CD14-positive monocyte (primary cell): ENCODE measurements around the gene SLC38A9. TPM values are rescaled to one million over a fixed set of nuclear protein-coding genes. Genes with fewer than 3 reads are reported as not detected.

Experiments used
- DNase-seq, 3 donors: peaks; one replicate each; pipeline ENCODE4 v3.0.0-alpha.2; 2011 to 2022
- H2AFZ ChIP-seq: 2 replicates; pipeline ENCODE4 v1.6.0; 2012; ENCODE audit warnings: mild to moderate bottlenecking, low read depth, low read length, inconsistent platforms; ENCODE audit not compliant: insufficient read depth, poor library complexity, severe bottlenecking
- H3K27ac ChIP-seq, 2 donors: 1 replicate in 1 of 2; 2 replicates in 1 of 2; pipeline ENCODE4 v1.5.1; 2012 to 2013; ENCODE audit warnings: low read length in 2 of 2, control low read depth in 1 of 2, inconsistent platforms in 1 of 2, low read depth in 1 of 2, mild to moderate bottlenecking in 1 of 2
- H3K27me3 ChIP-seq, 2 donors: one replicate each; pipeline versions ENCODE4 v1.6.0 to v1.6.1; 2011 to 2013; ENCODE audit warnings: low read length in 2 of 2; ENCODE audit not compliant: control insufficient read depth in 2 of 2, insufficient read depth in 2 of 2
- H3K36me3 ChIP-seq, 2 donors: replicated peaks in 1 of 2; 1 replicate in 1 of 2; 2 replicates in 1 of 2; pipeline versions ENCODE4 v1.5.1 to v1.6.1; 2012 to 2013; ENCODE audit warnings: low read length in 2 of 2, control low read depth in 1 of 2, inconsistent platforms in 1 of 2, mild to moderate bottlenecking in 1 of 2; ENCODE audit not compliant: insufficient read depth in 2 of 2, control insufficient read depth in 1 of 2
- H3K4me1 ChIP-seq, 2 donors: 1 replicate in 1 of 2; 2 replicates in 1 of 2; pipeline versions ENCODE4 v1.5.1 to v1.6.1; 2012 to 2013; ENCODE audit warnings: low read length in 2 of 2, control low read depth in 1 of 2, inconsistent platforms in 1 of 2, mild to moderate bottlenecking in 1 of 2, moderate library complexity in 1 of 2; ENCODE audit not compliant: insufficient read depth in 2 of 2, control insufficient read depth in 1 of 2
- H3K4me2 ChIP-seq: replicated peaks from 2 replicates; pipeline ENCODE3; 2012; ENCODE audit warnings: low read length, moderate library complexity, mild to moderate bottlenecking; ENCODE audit not compliant: poor library complexity, severe bottlenecking; ENCODE audit errors: extremely low read depth
- H3K4me3 ChIP-seq, 3 experiments: fragments of 200-600 bp in 1 of 3; sonication (generic) in 1 of 3; replicated peaks in 1 of 3; 1 replicate in 2 of 3; 2 replicates in 1 of 3; pipeline ENCODE4 v1.5.1; 2011 to 2013; ENCODE audit warnings: low read length in 3 of 3, mild to moderate bottlenecking in 3 of 3, control low read depth in 2 of 3, low read depth in 2 of 3, inconsistent platforms in 1 of 3, moderate library complexity in 1 of 3
- H3K79me2 ChIP-seq: 2 replicates; pipeline ENCODE4 v1.6.0; 2012; ENCODE audit warnings: mild to moderate bottlenecking, control low read depth, inconsistent platforms, low read length, moderate library complexity; ENCODE audit not compliant: insufficient read depth
- H3K9ac ChIP-seq: 2 replicates; pipeline ENCODE4 v1.6.0; 2017; ENCODE audit warnings: low read length, mild to moderate bottlenecking; ENCODE audit not compliant: insufficient read depth, poor library complexity, severe bottlenecking
- H3K9me3 ChIP-seq, 2 donors: replicated peaks in 1 of 2; 1 replicate in 1 of 2; 2 replicates in 1 of 2; pipeline versions ENCODE4 v1.5.1 to v1.6.1; 2012 to 2013; ENCODE audit warnings: low read length in 2 of 2, control low read depth in 1 of 2; ENCODE audit not compliant: control insufficient read depth in 1 of 2, insufficient read depth in 1 of 2
- H4K20me1 ChIP-seq: 2 replicates; pipeline ENCODE4 v1.6.0; 2012; ENCODE audit warnings: mild to moderate bottlenecking, low read length, control low read depth, moderate library complexity; ENCODE audit not compliant: insufficient read depth
- H3K27ac Mint-ChIP-seq, 7 donors: one replicate each; pipeline ENCODE4 v1.8.0; 2020; ENCODE audit warnings: mild to moderate bottlenecking in 7 of 7, mixed read lengths in 7 of 7, moderate library complexity in 6 of 7, inconsistent platforms in 2 of 7
- H3K27me3 Mint-ChIP-seq, 3 donors: one replicate each; pipeline ENCODE4 v1.8.0; 2021 to 2022; ENCODE audit warnings: low read depth in 3 of 3, mild to moderate bottlenecking in 3 of 3, mixed read lengths in 3 of 3, moderate library complexity in 3 of 3, inconsistent platforms in 1 of 3
- H3K36me3 Mint-ChIP-seq, 2 donors: one replicate each; pipeline ENCODE4 v1.8.0; 2020; ENCODE audit warnings: mixed read lengths in 2 of 2, inconsistent platforms in 1 of 2, mild to moderate bottlenecking in 1 of 2
- H3K4me1 Mint-ChIP-seq: one replicate; pipeline ENCODE4 v1.8.0; 2020; ENCODE audit warnings: mild to moderate bottlenecking, mixed read lengths
- H3K4me3 Mint-ChIP-seq, 2 donors: one replicate each; pipeline ENCODE4 v1.8.0; 2020; ENCODE audit warnings: mild to moderate bottlenecking in 2 of 2, mixed read lengths in 2 of 2, moderate library complexity in 1 of 2
- H3K9me3 Mint-ChIP-seq, 7 donors: one replicate each; pipeline ENCODE4 v1.8.0; 2020 to 2022; ENCODE audit warnings: mixed read lengths in 7 of 7, mild to moderate bottlenecking in 6 of 7, moderate library complexity in 6 of 7, inconsistent platforms in 2 of 7
- CTCF ChIP-seq: fragments of 200-600 bp; IDR thresholded peaks from one replicate; pipeline ENCODE4 v1.8.0; 2022; ENCODE audit warnings: antibody characterized with exemption, mild to moderate bottlenecking
- WGBS: methylation state at CpG from one replicate; pipeline ENCODE4 v1.1.5; 2013; ENCODE audit warnings: missing lambda C conversion rate; ENCODE audit not compliant: insufficient coverage; 5-methylcytosine and 5-hydroxymethylcytosine counted together
- intact Hi-C, 2 donors: fragments of 100-400 bp; cut with micrococcal nuclease; formaldehyde crosslinking; loops; one replicate each; pipeline versions ENCODE4 v1.15.0 to v1.15.1; 2023
- polyA plus RNA-seq, 3 donors: library from polyadenylated mRNA; depleted of rRNA in 1 of 3; unstranded in 2 of 3; stranded (reverse) in 1 of 3; fragments of 300-500 nt in 2 of 3; fragments of >200 nt in 1 of 3; fragmentation: Illumina TruSeq in 2 of 3; gene quantifications; 1 replicate in 2 of 3; 2 replicates in 1 of 3; pipeline ENCODE4 v1.2.3, GENCODE V29; 2012 to 2021
- small RNA-seq: library from RNA; depleted of rRNA; stranded (forward); fragments of <200 nt; gene quantifications from one replicate; pipeline ENCODE3, GENCODE V24; 2012; ENCODE audit warnings: low read depth; ENCODE audit not compliant: insufficient read length

SLC38A9 gene
- polyA plus RNA-seq, 3 donors: 10.7 to 15.2 (median 14.1) TPM

GRCh38 chr5:55577353-55578060 lies 134.6 kb downstream of the SLC38A9 start:
- intact Hi-C loops: no loop called here
- Histone ChIP-seq H3K9me3 (no peaks in the 10 kb centered on the region), H4K20me1 (no peaks in the 10 kb centered on the region), H3K36me3 (no peaks in the 10 kb centered on the region), H3K4me1 (peaks cover 4 to 7% of the 10 kb centered on the region in 2 donors), H3K27me3 (no peaks in the 10 kb centered on the region), H2AFZ (no peak overlapping the region), H3K27ac (no peak overlapping the region), H3K9ac (no peak overlapping the region), H3K4me3 (no peak overlapping the region), H3K79me2 (no peaks in the 10 kb centered on the region), H3K4me2 (no peak overlapping the region)
- Mint-ChIP-seq H3K27me3 (peaks cover 1 to 2% (median 2%) of the 10 kb centered on the region in 3 donors), H3K27ac (no peak overlapping the region), H3K4me3 (no peak overlapping the region), H3K4me1 (peaks cover 16% of the 10 kb centered on the region), H3K9me3 (no peaks in the 10 kb centered on the region), H3K36me3 (no peaks in the 10 kb centered on the region)
- WGBS: 80% methylated on average over 1 of the region's 6 CpGs
- no peak for DNase-seq
- TF ChIP-seq CTCF: no peak

- no peaks in the 10 kb centered on the region for H3K79me2 ChIP-seq
- Mint-ChIP-seq H3K4me3 (no peak overlapping the region), H3K9me3 (peaks cover 0 to 2% (median 0%) of the 10 kb centered on the region in 7 donors), H3K36me3 (no peaks in the 10 kb centered on the region), H3K27me3 (peaks cover 1 to 3% (median 2%) of the 10 kb centered on the region in 3 donors), H3K27ac (no peak overlapping the region), H3K4me1 (peaks cover 12% of the 10 kb centered on the region)
- H3K36me3 ChIP-seq: no peaks in the 10 kb centered on the region
- no peak overlapping the region for H2AFZ ChIP-seq
- H3K4me1 ChIP-seq: peaks cover 0 to 4% of the 10 kb centered on the region in 2 donors
- intact Hi-C loops: no loop called here
- no peaks in the 10 kb centered on the region for H3K9me3 ChIP-seq
- H3K4me3 ChIP-seq: no peak overlapping the region
- WGBS: no CpG with 5 or more reads among the region's 2 CpGs
- H3K9ac ChIP-seq: no peak overlapping the region
- H4K20me1 ChIP-seq: no peaks in the 10 kb centered on the region
- TF ChIP-seq CTCF: no peak
- H3K27ac ChIP-seq: no peak overlapping the region
- DNase-seq: no peak
- H3K4me2 ChIP-seq: no peak overlapping the region
- H3K27me3 ChIP-seq: no peaks in the 10 kb centered on the region
Measured at GRCh38 chr5:55576661-55577060, 135.5 kb downstream of the SLC38A9 start.

Small RNA genes lying within 50 kb of the gene (small RNA-seq; reads per million reads assigned to genes)
- gene AC016632.1: not detected

Other genes with a start within 250 kb of the SLC38A9 start
- 1 to 10 TPM in 1 of 3 donors, under 1 TPM in 2; 0.87 to 1.5 (median 0.98) TPM for gene PLPP1, start 177.4 kb downstream of the SLC38A9 start, polyA plus RNA-seq
- not detected for gene DDX4, start 25.7 kb upstream of the SLC38A9 start, polyA plus RNA-seq
- 1 to 10 TPM in 2 of 3 donors, under 1 TPM in 1; 0.52 to 1.8 (median 1.3) TPM for gene IL31RA, start 139.0 kb upstream of the SLC38A9 start, polyA plus RNA-seq